ENCODE measurements around the gene SLC39A1. TPM values are rescaled to one million over a fixed set of nuclear protein-coding genes. Genes with fewer than 3 reads are reported as not detected.

The SLC39A1 gene
- total RNA-seq, 2 donors from 2014 or later: 56.7 to 95.4 TPM

DNA sequence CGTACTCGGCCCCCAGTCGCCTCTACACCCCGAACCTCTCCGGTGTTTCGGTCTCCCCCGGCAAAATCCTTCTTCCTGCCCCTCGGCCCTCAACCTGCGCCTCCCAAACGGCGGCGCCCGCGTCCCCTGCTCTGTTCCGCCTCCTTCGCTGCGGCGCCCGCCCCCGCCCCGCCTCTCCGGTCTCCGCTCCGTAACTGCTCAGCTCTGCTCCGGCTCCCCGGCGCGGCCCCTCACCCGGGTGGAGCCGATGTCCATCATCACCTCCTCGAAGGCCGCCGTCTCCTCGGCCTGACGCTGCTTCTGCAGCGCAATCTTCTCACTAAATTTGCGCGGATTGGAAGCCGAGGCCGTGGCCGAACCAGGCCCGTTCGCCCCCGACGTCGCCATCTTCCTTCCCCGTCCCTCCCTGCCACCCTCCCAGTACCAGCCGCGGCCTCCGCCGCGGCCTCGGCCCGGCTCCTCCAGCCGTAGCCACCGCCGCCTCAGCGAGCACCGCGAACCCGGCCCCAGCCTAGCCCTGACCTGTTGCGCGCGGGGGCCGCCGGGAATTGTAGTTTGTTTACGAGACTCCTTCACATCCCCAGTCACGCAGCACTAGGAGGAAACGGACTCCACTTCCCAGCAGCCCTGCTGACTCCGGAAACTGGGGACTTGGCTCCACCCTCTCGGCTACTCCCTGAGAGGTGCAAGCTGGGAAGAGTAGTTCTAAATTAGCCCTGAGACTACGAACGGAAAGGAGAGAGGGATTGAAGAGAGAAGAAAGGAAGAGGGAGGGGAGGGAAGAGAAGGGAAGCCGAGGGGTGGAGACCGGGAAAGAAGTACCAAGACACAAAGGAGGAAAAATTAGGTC, 5.0 kb downstream of the SLC39A1 start, which contains the start of gene CRTC2:
Gene CRTC2, minus strand, starts transcription at position 502 of the 850 bp plus-strand sequence. Its CDS starts 115 bp downstream, at position 387.
- Histone ChIP-seq H3K4me3 (peak within 1 kb of the TSS; percentile 79 to 88), H3K36me3 (peaks cover 32% of the 10 kb centered on the region), H3K27me3 (no peaks in the 10 kb centered on the region), H3K27ac (peak within 1 kb of the TSS; percentile 94 to 97), H3K4me1 (peaks cover 0 to 69% of the 10 kb centered on the region in 2 donors), H3K9me3 (no peaks in the 10 kb centered on the region)
- TF ChIP-seq, protein P1, sequence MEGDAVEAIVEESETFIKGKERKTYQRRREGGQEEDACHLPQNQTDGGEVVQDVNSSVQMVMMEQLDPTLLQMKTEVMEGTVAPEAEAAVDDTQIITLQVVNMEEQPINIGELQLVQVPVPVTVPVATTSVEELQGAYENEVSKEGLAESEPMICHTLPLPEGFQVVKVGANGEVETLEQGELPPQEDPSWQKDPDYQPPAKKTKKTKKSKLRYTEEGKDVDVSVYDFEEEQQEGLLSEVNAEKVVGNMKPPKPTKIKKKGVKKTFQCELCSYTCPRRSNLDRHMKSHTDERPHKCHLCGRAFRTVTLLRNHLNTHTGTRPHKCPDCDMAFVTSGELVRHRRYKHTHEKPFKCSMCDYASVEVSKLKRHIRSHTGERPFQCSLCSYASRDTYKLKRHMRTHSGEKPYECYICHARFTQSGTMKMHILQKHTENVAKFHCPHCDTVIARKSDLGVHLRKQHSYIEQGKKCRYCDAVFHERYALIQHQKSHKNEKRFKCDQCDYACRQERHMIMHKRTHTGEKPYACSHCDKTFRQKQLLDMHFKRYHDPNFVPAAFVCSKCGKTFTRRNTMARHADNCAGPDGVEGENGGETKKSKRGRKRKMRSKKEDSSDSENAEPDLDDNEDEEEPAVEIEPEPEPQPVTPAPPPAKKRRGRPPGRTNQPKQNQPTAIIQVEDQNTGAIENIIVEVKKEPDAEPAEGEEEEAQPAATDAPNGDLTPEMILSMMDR (IDR thresholded peaks at IDR 0.05): no peak
- DNase-seq (ENCODE audit: low spot score): peak; percentile 99

GRCh38 chr1:153957744-153958110, 5.6 kb downstream of the SLC39A1 start:
- Histone ChIP-seq H3K4me1 (peaks cover 0 to 65% of the 10 kb centered on the region in 2 donors), H3K4me3 (peak overlapping the region; percentile 79 to 88), H3K27ac (peak overlapping the region; percentile 94 to 97), H3K9me3 (no peaks in the 10 kb centered on the region), H3K36me3 (peaks cover 38% of the 10 kb centered on the region), H3K27me3 (no peaks in the 10 kb centered on the region)
- TF ChIP-seq, protein P1 (IDR thresholded peaks at IDR 0.05): no peak
- no peak for DNase-seq (ENCODE audit: low spot score)

DNA sequence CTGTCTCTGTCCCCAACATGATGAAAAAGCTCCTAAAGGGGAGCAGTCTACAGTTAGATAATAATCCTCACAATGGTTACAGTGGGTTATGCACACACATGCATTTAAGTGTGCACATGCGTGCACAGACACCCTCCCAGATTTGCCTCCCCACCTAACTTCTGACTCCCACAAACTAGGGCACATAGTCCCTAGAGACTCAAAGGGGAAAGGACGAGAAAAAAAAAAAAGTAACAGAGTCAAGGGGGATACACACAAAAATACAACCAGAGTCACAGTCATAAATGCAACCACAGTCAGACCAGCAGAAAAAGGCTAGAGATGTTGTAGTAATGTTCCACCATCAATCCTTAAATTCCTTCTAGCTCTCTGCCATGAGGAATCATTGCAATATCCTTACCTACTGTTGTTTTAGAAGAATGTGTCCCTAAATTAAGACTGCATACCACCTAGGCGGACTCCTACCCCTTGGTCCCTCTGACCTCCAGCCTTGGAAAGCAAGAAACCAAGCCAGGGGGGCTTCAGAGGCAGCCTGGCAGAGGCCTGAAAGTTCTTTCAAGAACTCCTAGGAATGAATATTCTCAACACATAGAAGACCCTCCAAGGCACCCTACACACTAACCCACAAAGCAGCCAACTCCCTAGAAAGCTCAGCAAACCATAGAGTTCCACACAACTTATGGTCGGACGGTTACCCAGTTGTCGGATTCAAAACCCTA, 6.2 kb downstream of the SLC39A1 start:
- H3K4me1 ChIP-seq: peaks cover 0 to 59% of the 10 kb centered on the region in 2 donors
- no peaks in the 10 kb centered on the region for H3K9me3 ChIP-seq
- H3K27ac ChIP-seq: peak overlapping the region; percentile 94 to 97
- H3K36me3 ChIP-seq: peaks cover 44% of the 10 kb centered on the region
- no peak for DNase-seq (ENCODE audit: low spot score)
- TF ChIP-seq, protein P1 (IDR thresholded peaks at IDR 0.05): no peak
- H3K27me3 ChIP-seq: no peaks in the 10 kb centered on the region
- H3K4me3 ChIP-seq: peak overlapping the region; percentile 79 to 88

- Histone ChIP-seq H3K27me3 (no peaks in the 10 kb centered on the region), H3K4me3 (no peak overlapping the region), H3K4me1 (peaks cover 0 to 36% of the 10 kb centered on the region in 2 donors), H3K36me3 (peaks cover 52% of the 10 kb centered on the region), H3K9me3 (no peaks in the 10 kb centered on the region), H3K27ac (no peak overlapping the region)
- DNase-seq (ENCODE audit: low spot score): no peak
- TF ChIP-seq, protein P1 (IDR thresholded peaks at IDR 0.05): no peak
Measured at GRCh38 chr1:153954826-153955225, 8.5 kb downstream of the SLC39A1 start.

GRCh38 chr1:153953859-153954365, 9.4 kb downstream of the SLC39A1 start:
- Histone ChIP-seq H3K4me1 (peaks cover 0 to 27% of the 10 kb centered on the region in 2 donors), H3K27me3 (no peaks in the 10 kb centered on the region), H3K36me3 (peaks cover 60% of the 10 kb centered on the region), H3K9me3 (no peaks in the 10 kb centered on the region), H3K4me3 (no peak overlapping the region), H3K27ac (peak overlapping the region in 1 of 2 donors; percentile 10)
- no peak for DNase-seq (ENCODE audit: low spot score)
- TF ChIP-seq, protein P1 (IDR thresholded peaks at IDR 0.05): no peak
